Activated naive CD4-positive, alpha-beta T cell treated with anti-CD3 and anti-CD28 coated beads, Interleukin-2, amount 50 U/mL, for 16 hours (primary cell): ENCODE measurements around the gene C4B.
"Not testable (repeated sequence)": the region's sequence is repeated elsewhere in the genome, so short reads cannot be mapped to it uniquely, and the experiment has no call there.

Experiments used
- DNase-seq: peaks from one replicate; pipeline ENCODE4 v3.0.0-alpha.2; 2020

Gene C4B

DNA sequence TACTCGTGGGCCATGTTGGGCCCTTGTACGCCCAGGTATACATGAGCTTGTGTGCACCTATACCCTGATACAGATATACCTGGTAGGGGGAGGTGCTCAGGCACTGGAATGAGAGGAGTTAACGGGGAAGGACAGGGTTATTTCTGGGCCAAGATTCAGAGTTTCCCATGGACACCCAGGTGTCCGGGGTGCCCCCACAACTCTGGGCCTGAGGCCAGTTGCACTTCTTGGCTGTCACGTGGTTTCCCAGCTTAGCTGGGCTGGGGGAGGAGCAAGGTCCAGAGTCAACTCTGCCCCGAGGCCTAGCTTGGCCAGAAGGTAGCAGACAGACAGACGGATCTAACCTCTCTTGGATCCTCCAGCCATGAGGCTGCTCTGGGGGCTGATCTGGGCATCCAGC lies 32.9 kb upstream of the C4B start, which contains the start of gene C4A:
TSS of gene C4A (plus strand) at position 314 of the 400 bp plus-strand sequence. CDS start at position 365, 51 bp downstream.
- DNase-seq = not testable (repeated sequence)

DNA sequence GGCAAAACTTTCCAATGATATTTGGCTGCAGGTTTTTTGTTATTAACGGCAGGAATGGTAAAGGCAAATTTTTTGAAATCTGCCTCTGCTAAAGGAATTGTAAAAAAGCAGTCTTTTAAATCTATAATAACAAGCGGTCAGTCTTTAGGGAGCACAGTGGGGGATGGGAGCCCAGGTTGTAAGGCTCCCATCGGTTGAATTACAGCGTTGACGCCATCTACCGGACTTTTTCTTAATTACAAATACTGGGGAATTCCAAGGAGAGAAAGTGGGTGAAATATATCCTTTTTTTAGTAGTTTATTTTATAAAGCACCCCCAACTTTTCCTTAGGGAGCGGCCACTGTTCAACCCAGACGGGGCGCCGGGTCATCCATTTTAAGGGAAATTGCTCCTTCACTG lies 25.2 kb upstream of the C4B start:
- not testable (repeated sequence) for DNase-seq

GRCh38 chr6:31994421-31994820 lies 20.2 kb upstream of the C4B start:
- DNase-seq = not testable (repeated sequence)

DNA sequence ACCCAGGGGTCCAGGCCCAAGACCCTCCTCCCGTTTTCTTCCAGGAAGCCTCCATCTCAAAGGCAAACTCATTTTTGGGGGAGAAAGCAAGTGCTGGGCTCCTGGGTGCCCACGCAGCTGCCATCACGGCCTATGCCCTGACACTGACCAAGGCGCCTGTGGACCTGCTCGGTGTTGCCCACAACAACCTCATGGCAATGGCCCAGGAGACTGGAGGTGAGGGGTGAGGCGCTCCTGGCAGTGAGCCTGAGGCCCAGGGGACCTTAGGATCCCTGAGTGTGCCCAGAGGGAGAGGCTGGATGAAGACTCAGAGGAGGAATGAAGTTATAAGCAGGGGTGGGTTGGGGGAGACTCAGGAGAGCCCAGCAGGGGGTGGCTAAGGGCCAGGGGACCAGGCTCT lies 18.2 kb upstream of the C4B start:
- not testable (repeated sequence) for DNase-seq

- not testable (repeated sequence) for DNase-seq
These were observed 11.9 kb upstream of the C4B start for GRCh38 chr6:32002546-32003268.

DNA sequence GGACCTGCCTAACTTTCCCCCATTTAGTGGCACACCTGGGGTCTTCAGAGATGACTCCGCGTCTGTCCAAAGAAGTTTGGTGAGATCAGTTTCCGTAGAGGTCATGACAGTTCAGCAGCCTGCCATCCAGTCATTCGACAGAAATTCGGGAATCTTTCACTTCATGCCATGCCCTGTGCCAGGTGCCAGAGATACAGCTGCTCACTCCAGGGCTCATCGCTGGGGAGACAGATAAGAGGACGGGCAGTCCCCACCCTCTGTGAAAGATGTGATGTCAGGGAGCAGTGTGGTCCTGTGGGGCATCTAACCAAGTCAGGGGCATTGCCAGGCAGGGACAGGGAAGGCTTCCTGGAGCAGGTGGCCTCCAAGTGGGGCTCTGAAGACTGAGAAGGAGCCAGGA lies 11.3 kb upstream of the C4B start:
- DNase-seq = not testable (repeated sequence)

- not testable (repeated sequence) for DNase-seq
These were observed 10.2 kb upstream of the C4B start for GRCh38 chr6:32004393-32004792.

DNA sequence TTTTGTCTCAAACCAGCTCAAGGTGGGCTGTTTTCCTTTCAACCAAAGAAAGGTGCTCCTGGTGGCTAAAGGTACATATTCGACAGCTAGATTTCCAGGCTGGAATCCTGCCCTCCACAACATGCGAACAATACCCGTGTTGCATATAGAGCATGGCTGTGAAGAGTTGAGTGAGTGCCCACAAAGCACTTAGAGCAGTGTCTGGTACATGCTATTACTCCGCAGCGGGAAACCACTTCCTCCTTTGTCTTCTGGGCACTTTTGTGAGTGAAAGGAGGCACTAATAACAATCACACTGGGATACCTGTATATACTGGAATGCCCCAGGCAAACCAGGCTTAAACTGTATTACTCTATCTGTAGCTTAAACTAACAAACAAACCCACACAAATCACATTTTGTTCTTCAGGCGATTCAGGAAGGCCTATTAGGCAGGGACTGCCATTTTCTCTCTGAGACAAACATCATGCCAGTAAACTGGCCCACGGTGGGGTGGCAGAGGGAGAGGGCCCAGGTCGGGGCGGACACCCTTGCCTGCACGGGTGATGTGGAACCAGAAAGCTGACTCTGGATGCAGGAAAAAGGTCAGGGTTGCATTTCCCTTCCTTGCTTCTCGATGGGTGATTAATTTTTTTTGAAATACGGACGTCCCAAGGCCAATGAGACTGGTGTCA lies 9.6 kb upstream of the C4B start:
- peak; percentile 3 for DNase-seq

DNA sequence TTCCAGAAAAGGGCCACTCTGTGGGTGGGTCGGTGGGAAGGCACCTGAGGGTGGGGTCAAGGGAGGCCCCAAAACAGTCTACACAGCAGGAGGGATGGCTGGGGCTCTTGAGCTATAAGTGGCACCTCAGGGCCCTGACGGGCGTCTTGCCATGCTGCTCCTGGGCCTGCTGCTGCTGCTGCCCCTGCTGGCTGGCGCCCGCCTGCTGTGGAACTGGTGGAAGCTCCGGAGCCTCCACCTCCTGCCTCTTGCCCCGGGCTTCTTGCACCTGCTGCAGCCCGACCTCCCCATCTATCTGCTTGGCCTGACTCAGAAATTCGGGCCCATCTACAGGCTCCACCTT lies 9.1 kb upstream of the C4B start:
- peak; percentile 3 for DNase-seq

DNA sequence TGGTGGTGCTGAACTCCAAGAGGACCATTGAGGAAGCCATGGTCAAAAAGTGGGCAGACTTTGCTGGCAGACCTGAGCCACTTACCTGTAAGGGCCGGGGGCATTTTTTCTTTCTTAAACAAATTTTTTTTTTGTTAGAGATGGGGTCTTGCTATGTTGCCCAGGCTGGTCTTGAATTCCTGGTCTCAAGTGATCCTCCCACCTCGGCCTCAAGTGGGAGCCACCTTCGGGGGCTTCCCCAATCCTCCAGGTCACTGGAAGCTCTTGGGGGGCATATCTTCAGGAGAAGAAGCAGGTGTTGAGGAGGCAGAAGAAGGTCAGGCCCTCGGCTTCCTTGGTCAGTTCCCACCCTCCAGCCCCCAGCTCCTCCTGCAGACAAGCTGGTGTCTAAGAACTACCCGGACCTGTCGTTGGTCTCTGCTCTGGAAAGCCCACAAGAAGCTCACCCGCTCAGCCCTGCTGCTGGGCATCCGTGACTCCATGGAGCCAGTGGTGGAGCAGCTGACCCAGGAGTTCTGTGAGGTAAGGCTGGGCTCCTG lies 8.5 kb upstream of the C4B start:
- DNase-seq = peak; percentile 1

GRCh38 chr6:32007086-32007485 lies 7.5 kb upstream of the C4B start:
- DNase-seq = peak; percentile 3

DNA sequence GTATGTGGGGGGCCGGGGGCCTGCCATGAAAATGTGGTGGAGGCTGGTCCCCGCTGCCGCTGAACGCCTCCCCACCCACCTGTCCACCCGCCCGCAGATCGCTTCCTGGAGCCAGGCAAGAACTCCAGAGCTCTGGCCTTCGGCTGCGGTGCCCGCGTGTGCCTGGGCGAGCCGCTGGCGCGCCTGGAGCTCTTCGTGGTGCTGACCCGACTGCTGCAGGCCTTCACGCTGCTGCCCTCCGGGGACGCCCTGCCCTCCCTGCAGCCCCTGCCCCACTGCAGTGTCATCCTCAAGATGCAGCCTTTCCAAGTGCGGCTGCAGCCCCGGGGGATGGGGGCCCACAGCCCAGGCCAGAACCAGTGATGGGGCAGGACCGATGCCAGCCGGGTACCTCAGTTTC lies 6.6 kb upstream of the C4B start:
- not testable (repeated sequence) for DNase-seq

GRCh38 chr6:32008616-32009015 lies 6.0 kb upstream of the C4B start:
- DNase-seq = not testable (repeated sequence)

DNA sequence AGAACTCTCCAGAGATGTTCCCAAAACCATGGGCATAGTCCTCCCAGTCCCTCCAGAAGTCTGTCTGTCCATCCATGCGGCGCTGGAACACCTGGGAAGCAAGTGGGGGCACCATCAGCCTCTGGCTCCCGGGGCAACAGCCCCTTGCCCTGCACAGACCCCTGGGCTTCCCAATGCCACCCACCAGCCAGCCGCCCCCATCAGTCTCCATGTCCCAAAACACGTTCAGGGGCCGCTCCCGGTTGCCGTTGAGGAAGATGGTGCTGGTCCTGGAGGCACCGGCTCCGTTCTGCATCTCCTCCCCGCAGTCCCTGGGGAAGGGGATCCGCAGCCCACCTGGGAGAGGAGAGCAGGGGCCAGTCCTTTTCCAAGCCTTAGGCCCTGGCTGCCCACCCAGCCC lies 5.1 kb upstream of the C4B start:
- peak; percentile 6 for DNase-seq

DNA sequence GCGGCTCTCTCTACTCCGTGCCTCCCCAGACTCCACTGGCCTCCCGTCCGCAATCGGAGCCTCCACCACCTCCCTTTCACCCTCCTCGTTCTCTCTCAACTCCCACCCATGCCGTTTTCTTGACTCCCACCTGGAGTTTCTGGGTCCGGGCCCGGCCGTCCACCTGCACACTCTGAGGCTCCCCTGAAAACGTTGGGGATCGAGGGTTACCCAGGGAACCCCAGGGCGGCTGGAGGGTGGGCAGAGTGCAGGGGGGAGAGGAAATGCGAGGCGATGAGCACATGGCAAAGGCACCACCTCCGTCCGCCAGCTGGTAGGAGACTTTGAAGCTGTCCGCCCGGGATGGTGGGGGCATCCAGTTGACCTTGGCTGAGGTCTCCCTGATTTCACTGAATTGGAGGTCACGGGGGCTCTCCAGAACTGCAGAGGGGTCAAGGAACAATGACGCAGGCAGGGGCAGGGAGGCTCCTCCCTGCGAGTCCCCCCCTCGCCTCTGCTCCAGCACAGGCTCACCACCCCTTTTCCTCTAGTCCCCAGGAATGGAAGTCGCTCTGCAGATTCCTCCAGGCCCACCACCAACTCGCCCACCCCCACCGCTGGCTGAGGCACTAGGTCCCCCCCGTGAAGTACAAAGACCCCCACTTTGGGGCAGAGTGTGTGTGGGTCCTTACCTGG lies 3.6 kb upstream of the C4B start:
- DNase-seq = peak; percentile 10

GRCh38 chr6:32012941-32013617 lies 1.5 kb upstream of the C4B start:
- DNase-seq = peak; percentile 12

DNA sequence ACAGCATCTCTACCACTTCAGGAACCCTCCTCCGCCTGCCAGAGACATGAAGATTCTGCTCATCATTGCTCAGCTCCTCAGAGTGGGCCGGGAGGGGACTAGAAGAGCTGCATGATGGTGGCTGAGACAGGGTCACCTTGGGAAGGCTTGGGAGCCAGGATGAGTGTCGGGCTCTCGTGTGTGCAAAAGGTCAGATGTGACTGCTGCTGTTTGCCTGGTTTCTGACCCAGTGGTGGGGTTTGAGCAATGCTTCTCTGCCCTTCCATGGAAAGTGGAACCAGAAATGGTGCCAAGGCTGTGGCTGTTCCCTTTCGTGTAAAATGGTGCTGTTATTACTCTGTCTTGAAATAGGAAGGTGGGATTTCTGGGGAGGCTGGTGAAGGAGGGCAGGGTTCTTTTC lies 857 bp upstream of the C4B start:
- not testable (repeated sequence) for DNase-seq

- not testable (repeated sequence) for DNase-seq
These were observed 7.5 kb downstream of the C4B start for GRCh38 chr6:32022100-32022499.

DNA sequence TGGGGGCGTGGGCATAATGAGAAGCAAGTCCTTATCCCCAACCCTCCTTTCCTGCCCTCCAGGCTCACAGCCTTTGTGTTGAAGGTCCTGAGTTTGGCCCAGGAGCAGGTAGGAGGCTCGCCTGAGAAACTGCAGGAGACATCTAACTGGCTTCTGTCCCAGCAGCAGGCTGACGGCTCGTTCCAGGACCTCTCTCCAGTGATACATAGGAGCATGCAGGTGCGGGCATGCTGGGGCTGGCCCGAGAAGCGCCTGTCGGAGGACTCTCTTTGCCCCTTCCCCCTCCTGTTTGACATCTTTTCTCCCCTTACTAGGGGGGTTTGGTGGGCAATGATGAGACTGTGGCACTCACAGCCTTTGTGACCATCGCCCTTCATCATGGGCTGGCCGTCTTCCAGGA lies 14.0 kb downstream of the C4B start:
- not testable (repeated sequence) for DNase-seq

DNA sequence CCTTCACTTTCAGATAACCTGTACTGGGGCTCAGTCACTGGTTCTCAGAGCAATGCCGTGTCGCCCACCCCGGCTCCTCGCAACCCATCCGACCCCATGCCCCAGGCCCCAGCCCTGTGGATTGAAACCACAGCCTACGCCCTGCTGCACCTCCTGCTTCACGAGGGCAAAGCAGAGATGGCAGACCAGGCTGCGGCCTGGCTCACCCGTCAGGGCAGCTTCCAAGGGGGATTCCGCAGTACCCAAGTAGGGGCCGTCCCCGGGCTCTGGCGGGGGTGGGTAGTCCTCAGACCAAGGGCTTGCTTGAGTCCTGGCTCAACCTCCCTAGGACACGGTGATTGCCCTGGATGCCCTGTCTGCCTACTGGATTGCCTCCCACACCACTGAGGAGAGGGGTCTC lies 15.0 kb downstream of the C4B start:
- not testable (repeated sequence) for DNase-seq

DNA sequence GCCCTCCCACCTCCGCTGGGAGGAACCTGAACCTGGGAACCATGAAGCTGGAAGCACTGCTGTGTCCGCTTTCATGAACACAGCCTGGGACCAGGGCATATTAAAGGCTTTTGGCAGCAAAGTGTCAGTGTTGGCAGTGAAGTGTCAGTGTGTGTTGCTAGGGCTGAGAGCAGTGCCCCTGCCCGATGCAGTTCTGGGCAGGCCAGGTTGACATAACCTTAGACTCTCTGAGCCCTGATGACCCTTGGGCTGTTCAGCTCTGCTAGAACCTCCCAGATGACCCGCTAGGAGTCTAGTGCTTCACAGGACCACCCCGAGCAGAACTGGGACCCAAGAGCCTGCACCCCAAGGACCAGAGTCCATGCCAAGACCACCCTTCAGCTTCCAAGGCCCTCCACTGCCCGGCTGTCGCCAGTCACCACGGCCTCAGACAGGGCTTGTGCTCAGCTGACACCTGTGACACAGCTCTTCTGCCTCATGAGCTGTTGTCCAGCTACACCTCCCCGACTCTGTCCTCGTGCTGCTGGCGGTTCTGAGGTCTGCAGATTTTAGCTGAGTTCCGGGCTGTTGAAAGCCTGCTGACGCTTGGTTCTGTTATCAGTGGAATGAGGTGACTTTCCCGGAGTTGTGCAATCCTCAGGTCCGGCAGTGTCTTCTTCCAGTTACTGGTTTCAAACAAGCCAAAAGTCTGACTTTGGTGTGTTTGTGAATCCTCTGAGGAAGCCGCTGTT lies 20.9 kb downstream of the C4B start:
- not testable (repeated sequence) for DNase-seq

DNA sequence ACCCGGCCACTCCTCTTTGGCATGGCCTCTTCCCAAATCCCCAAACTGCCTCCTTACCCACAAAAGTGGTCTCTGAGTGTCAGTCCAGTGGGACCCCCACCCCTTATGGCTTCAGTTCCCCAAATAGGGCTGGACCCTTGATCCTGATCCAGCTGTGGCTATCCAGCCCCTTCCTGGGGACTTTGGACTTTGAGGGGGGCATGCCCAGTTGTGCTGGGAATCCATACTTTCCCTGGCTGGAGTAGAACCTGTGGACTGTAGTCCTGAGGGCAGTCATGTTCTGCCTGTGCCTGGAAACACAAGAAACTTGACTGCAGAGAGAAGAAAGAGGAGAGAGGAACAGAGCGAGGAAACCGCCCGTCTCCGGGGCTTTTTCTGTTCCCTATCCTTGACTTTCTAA lies 22.5 kb downstream of the C4B start:
- DNase-seq = not testable (repeated sequence)
